ENCODE measurements around the gene S100A10.

DNA sequence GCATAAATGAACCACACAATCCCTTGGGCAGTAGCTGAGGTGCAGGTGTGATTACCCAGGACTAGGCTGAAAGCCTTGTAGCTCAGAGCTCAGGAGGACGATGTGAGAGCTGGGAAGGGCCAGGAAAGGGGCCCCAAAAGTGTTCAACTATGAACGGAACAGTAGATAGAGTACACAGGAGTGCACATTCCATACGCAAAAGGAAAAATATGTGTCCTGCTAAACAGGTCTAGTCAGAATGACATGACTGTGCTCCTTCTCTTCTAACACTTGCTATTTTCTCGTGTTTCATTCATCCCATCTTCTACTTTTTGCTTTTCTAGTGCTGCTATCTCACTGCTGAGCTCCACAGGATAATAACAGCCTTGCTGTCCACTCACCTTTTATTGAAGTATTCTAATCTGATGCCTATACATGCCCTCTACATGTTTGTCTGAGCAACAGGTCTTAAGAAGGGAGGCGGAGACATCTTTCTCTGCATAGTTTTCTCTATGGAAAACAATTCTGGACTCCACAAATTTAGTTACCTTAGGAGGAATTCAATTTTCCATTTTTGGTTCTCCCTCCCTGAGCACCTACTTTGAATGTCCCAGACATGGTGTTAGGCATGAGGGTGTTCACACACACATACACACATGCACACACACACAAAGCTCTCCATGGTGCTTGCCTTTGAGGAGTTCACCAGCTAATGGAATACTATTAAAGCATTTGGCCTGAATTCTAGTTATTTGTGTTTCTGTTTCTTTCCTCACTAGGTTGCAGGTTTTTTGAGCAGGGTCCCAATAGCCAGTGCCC, 3.4 kb downstream of the S100A10 start:
- TF ChIP-seq CTCF (IDR thresholded peaks at IDR 0.05; ENCODE audit: poor library complexity, severe bottlenecking) (no peak), EZH2 (IDR thresholded peaks at IDR 0.05; ENCODE audit: borderline replicate concordance, insufficient read depth, low read length, poor library complexity, severe bottlenecking) (no peak)
